SU-DHL-6 (cell line): Measurements from ENCODE around the gene TMED1.

Source experiments
- H2AFZ ChIP-seq: fragments of 200-600 bp; sonication (generic); 2 replicates; pipeline ENCODE4 v1.6.1; 2014; ENCODE audit warnings: low read depth, mild to moderate bottlenecking, moderate library complexity, mixed read lengths, antibody characterized with exemption, low read length; ENCODE audit not compliant: severe bottlenecking
- H3F3A ChIP-seq: fragments of 200-600 bp; shearing (Covaris generic); 2 replicates; pipeline ENCODE4 v1.6.0; 2016; ENCODE audit warnings: antibody characterized with exemption, mild to moderate bottlenecking; ENCODE audit not compliant: insufficient read depth
- H3K27ac ChIP-seq: fragments of 200-600 bp; sonication (generic); 2 replicates; pipeline ENCODE4 v1.5.1; 2016; ENCODE audit warnings: low read depth, mild to moderate bottlenecking, low read length, moderate library complexity, mixed read lengths
- H3K27me3 ChIP-seq: fragments of 200-600 bp; sonication (generic), shearing (Covaris generic); 2 replicates; pipeline ENCODE4 v1.6.0; 2014; ENCODE audit warnings: mild to moderate bottlenecking, low read length
- H3K36me3 ChIP-seq: fragments of 200-600 bp; sonication (generic); 2 replicates; pipeline ENCODE4 v1.6.1; 2014; ENCODE audit warnings: mild to moderate bottlenecking, low read length, mixed read lengths
- H3K4me2 ChIP-seq: fragments of 300-600, 200-600 bp; shearing (Covaris generic), sonication (generic); 2 replicates; pipeline ENCODE4 v1.6.0; 2014; ENCODE audit warnings: low read length, low read depth, mild to moderate bottlenecking; ENCODE audit not compliant: poor library complexity, severe bottlenecking
- H3K4me3 ChIP-seq: fragments of 200-600 bp; sonication (generic); 2 replicates; pipeline ENCODE4 v1.5.1; 2014; ENCODE audit warnings: antibody characterized with exemption, low read length, mild to moderate bottlenecking, mixed read lengths; ENCODE audit not compliant: insufficient read depth, poor library complexity, severe bottlenecking
- H3K79me2 ChIP-seq: fragments of 200-600 bp; sonication (generic); 2 replicates; pipeline ENCODE4 v1.6.1; 2014; ENCODE audit warnings: mild to moderate bottlenecking, low read length, moderate library complexity; ENCODE audit not compliant: insufficient read depth
- H3K9ac ChIP-seq: fragments of 200-600 bp; sonication (generic); 2 replicates; pipeline ENCODE4 v1.7.0; 2014; ENCODE audit warnings: mild to moderate bottlenecking, low read length
- H3K9me2 ChIP-seq: fragments of 200-600 bp; sonication (generic); replicated peaks from 2 replicates; pipeline ENCODE4 v1.6.1; 2014; ENCODE audit warnings: low read length; ENCODE audit not compliant: insufficient read depth
- H3K9me3 ChIP-seq: fragments of 200-600 bp; sonication (generic); 2 replicates; pipeline ENCODE4 v1.6.1; 2014; ENCODE audit warnings: low read length, mixed read lengths; ENCODE audit not compliant: insufficient read depth
- H4K20me1 ChIP-seq: fragments of 200-600 bp; sonication (generic); 2 replicates; pipeline ENCODE4 v1.6.1; 2014; ENCODE audit warnings: low read depth, mild to moderate bottlenecking, antibody characterized with exemption, low read length, moderate library complexity, mixed read lengths
- EZH2phosphoT487 ChIP-seq: fragments of 200-600 bp; sonication (generic), shearing (Covaris generic); conservative IDR thresholded peaks from 2 replicates; pipeline ENCODE4 v1.6.1; 2018; ENCODE audit warnings: mild to moderate bottlenecking, antibody characterized with exemption, low read length, moderate library complexity, mixed read lengths
- TF ChIP-seq, protein P1 (sequence below): fragments of 200-600 bp; sonication (generic); IDR thresholded peaks from one replicate; pipeline ENCODE4 v1.5.1; 2017; ENCODE audit warnings: antibody characterized with exemption, mild to moderate bottlenecking, low read length, moderate library complexity; ENCODE audit not compliant: insufficient read depth, poor library complexity, severe bottlenecking

Gene TMED1

DNA sequence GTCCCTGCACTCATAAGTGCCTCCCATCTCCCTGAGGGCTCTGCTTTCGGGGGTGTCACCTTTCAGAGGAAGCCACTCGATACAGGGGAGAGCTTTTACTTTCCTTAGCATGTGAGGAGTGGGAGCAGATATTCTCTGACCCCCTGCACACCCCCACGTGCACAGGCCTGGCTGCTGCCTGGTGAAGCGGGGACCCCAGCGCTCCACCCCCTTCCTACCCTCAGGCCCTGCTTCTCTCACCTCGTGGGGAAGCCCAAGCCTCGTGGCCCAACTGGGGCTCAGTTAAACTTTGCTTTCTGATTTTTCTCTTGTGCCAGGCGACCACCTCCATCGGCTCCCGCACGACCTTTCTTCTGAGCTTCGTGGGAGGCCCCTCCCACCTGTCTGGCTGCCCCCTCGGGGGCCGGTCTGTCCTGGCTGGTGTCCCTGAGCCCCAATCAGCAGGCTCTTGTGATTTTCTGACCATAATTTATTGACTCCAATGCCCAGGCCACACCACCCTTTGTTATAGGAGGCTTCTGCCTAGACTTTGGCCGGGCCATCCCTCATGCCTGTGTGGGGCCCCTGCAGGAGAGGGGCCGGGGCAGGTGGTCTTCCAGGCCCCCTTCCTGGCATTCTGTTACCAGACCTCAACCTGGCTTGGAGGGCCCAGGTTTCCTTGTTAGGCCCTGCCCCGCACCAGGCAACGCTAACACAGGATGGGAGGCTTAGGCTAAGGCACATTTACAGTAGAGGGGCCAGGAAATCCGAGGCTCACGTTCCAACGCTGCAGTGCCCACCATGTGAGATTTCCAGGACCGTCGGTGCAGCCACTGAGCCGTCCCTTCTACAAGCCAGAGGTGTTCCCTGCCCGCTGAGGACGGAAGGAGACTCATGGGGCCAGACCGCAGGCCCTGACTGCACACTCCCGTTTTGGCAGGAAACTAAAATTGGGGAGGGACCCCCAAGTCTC lies 3.7 kb downstream of the TMED1 start:
- no peaks in the 10 kb centered on the region for H3K9me3 ChIP-seq
- TF ChIP-seq EZH2phosphoT487: no peak
- TF ChIP-seq, protein P1, sequence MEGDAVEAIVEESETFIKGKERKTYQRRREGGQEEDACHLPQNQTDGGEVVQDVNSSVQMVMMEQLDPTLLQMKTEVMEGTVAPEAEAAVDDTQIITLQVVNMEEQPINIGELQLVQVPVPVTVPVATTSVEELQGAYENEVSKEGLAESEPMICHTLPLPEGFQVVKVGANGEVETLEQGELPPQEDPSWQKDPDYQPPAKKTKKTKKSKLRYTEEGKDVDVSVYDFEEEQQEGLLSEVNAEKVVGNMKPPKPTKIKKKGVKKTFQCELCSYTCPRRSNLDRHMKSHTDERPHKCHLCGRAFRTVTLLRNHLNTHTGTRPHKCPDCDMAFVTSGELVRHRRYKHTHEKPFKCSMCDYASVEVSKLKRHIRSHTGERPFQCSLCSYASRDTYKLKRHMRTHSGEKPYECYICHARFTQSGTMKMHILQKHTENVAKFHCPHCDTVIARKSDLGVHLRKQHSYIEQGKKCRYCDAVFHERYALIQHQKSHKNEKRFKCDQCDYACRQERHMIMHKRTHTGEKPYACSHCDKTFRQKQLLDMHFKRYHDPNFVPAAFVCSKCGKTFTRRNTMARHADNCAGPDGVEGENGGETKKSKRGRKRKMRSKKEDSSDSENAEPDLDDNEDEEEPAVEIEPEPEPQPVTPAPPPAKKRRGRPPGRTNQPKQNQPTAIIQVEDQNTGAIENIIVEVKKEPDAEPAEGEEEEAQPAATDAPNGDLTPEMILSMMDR: no peak
- H2AFZ ChIP-seq: no peak overlapping the region
- H3K27ac ChIP-seq: no peak overlapping the region
- H3K4me3 ChIP-seq: no peak overlapping the region
- no peaks in the 10 kb centered on the region for H3K27me3 ChIP-seq
- H3K36me3 ChIP-seq: no peaks in the 10 kb centered on the region
- H3K9ac ChIP-seq: no peak overlapping the region
- no peaks in the 10 kb centered on the region for H3K79me2 ChIP-seq
- H3F3A ChIP-seq: peaks cover 12% of the 10 kb centered on the region
- H3K4me2 ChIP-seq: no peak overlapping the region
- no peaks in the 10 kb centered on the region for H3K9me2 ChIP-seq
- H4K20me1 ChIP-seq: no peaks in the 10 kb centered on the region

DNA sequence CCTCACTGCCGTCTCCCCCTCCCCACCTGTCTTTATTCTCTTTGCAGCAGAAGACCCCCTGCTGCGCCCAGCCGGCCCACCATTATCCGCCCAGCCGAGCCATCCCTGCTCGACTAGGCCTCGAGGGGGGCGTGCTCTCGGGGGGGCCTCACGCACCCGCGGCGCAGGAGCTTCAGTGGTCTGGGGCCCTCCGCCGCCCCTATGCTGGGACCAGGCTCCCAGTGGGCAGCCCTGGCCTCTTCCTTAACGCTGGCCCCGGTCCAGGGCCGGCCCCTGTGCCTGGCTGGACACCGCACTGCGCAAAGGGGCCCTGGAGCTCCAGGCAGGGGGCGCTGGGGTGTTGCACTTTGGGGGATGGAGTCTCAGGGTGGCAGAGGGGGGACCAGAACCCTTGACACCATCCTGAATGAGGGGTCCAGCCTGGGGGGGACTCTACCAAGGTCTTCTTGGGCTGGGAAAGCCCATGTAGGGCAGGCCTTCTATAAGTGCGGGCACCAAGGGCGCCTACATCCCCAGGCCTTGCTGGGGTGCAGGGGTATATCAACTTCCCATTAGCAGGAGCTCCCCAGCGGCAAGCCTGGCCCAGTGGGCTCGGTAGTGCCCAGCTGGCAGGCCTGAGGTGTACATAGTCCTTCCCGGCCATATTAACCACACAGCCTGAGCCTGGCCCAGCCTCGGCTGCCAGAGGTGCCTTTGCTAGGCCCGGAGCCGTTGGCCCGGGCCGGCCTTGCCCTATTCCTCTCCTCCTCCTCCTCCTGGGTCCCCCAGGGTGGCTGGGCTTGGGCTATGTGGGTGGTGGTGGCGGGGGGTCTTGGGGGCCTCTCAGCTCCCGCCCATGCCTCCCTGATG lies 4.9 kb downstream of the TMED1 start:
- H3F3A ChIP-seq: peaks cover 12% of the 10 kb centered on the region; the same call in 1 of the 2 replicates
- no peak overlapping the region for H3K4me2 ChIP-seq
- H4K20me1 ChIP-seq: no peaks in the 10 kb centered on the region
- no peaks in the 10 kb centered on the region for H3K27me3 ChIP-seq
- TF ChIP-seq, protein P1: no peak
- no peak for TF ChIP-seq EZH2phosphoT487
- H3K4me3 ChIP-seq: no peak overlapping the region
- no peaks in the 10 kb centered on the region for H3K36me3 ChIP-seq
- no peak overlapping the region for H2AFZ ChIP-seq
- H3K9me2 ChIP-seq: no peaks in the 10 kb centered on the region
- no peaks in the 10 kb centered on the region for H3K79me2 ChIP-seq
- H3K9ac ChIP-seq: no peak overlapping the region
- no peak overlapping the region for H3K27ac ChIP-seq
- no peaks in the 10 kb centered on the region for H3K9me3 ChIP-seq

DNA sequence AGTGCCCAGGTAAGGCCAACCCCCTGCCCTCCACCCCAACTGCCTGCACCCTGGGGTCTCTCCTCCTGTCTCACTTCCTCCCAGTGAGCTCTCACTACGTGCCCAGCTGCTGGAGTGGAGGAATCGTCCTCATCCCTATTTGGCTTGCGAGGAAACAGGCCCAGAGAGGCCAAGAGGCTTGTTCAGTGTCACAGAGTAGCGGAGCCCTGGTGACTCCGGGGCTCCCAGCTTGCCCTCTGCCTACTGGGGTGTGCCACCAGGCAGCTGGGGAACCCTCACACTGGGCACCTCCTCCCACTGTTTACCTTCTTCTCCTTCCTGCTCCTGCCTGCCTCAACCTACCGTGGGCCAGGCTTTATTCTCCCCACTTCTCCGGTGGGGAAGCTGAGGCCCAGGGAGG lies 5.6 kb downstream of the TMED1 start:
- Histone ChIP-seq H4K20me1 (no peaks in the 10 kb centered on the region), H3K4me2 (no peak overlapping the region), H3K9me3 (no peaks in the 10 kb centered on the region), H3K27me3 (no peaks in the 10 kb centered on the region), H3K9ac (no peak overlapping the region), H3K4me3 (no peak overlapping the region), H3K36me3 (no peaks in the 10 kb centered on the region; the same call in 1 of the 2 replicates), H3K27ac (no peak overlapping the region), H3K79me2 (no peaks in the 10 kb centered on the region), H2AFZ (no peak overlapping the region), H3F3A (peaks cover 12% of the 10 kb centered on the region; the same call in 1 of the 2 replicates), H3K9me2 (no peaks in the 10 kb centered on the region)
- TF ChIP-seq, protein P1: no peak
- no peak for TF ChIP-seq EZH2phosphoT487
